SK-N-SH treated with all-trans-retinoic acid at 6 μM for 48 hours (cell line): ENCODE results near the gene PCNX3.
"Not testable (repeated sequence)": the region's sequence is repeated elsewhere in the genome, so short reads cannot be mapped to it uniquely, and the experiment has no call there.

Experiments
- BACH2 ChIP-seq: fragments of 250-450 bp; sonication (Bioruptor Pico); IDR thresholded peaks from 2 replicates; pipeline ENCODE4 v1.9.0; 2021; ENCODE audit warnings: mild to moderate bottlenecking, borderline replicate concordance
- CSDC2 ChIP-seq: fragments of 250-450 bp; sonication (Bioruptor Pico); IDR thresholded peaks from 2 replicates; pipeline ENCODE4 v1.5.0; 2020; ENCODE audit warnings: mild to moderate bottlenecking, moderate library complexity
- CSRNP3 ChIP-seq: fragments of 250-450 bp; sonication (Bioruptor Pico); IDR thresholded peaks from 2 replicates; pipeline ENCODE4 v1.5.1; 2021; ENCODE audit warnings: mild to moderate bottlenecking, moderate library complexity
- ESRRG ChIP-seq: fragments of 250-450 bp; sonication (Bioruptor Pico); IDR thresholded peaks from 2 replicates; pipeline ENCODE4 v1.6.1; 2021; ENCODE audit warnings: mild to moderate bottlenecking
- PPARA ChIP-seq: fragments of 250-450 bp; sonication (Bioruptor Pico); IDR thresholded peaks from 2 replicates; pipeline ENCODE4 v1.5.0; 2020; ENCODE audit warnings: mild to moderate bottlenecking, borderline replicate concordance
- RARB ChIP-seq: fragments of 250-450 bp; sonication (Bioruptor Pico); IDR thresholded peaks from 2 replicates; pipeline ENCODE4 v1.8.0; 2021; ENCODE audit warnings: mild to moderate bottlenecking, moderate library complexity
- SNAI2 ChIP-seq: fragments of 250-450 bp; sonication (Bioruptor Pico); IDR thresholded peaks from 2 replicates; pipeline ENCODE4 v1.5.0; 2020; ENCODE audit warnings: mild to moderate bottlenecking, moderate library complexity
- TOX ChIP-seq: fragments of 250-450 bp; sonication (Bioruptor Pico); IDR thresholded peaks from 2 replicates; pipeline ENCODE4 v1.8.0; 2021; ENCODE audit warnings: mild to moderate bottlenecking, moderate library complexity, borderline replicate concordance
- ZFP3 ChIP-seq: fragments of 250-450 bp; sonication (Bioruptor Pico); IDR thresholded peaks from 2 replicates; pipeline ENCODE4 v1.5.0; 2020; ENCODE audit warnings: mild to moderate bottlenecking, moderate library complexity
- ZFP30 ChIP-seq: fragments of 450-650 bp; formaldehyde crosslinking; IDR thresholded peaks from 2 replicates; pipeline ENCODE4 v1.5.0; 2022; ENCODE audit warnings: mild to moderate bottlenecking, moderate library complexity
- TF ChIP-seq, protein P1 (sequence below): fragments of 250-450 bp; sonication (Bioruptor Pico); IDR thresholded peaks from 2 replicates; pipeline ENCODE4 v1.8.0; 2020; ENCODE audit warnings: mild to moderate bottlenecking, moderate library complexity, borderline replicate concordance
- TF ChIP-seq, protein P2 (sequence below): fragments of 250-450 bp; sonication (Bioruptor Pico); IDR thresholded peaks from 2 replicates; pipeline ENCODE4 v1.8.0; 2021; ENCODE audit warnings: low read depth, mild to moderate bottlenecking, moderate library complexity, borderline replicate concordance
- TF ChIP-seq, protein P3 (sequence below): fragments of 250-450 bp; sonication (Bioruptor Pico); IDR thresholded peaks from 2 replicates; pipeline ENCODE4 v1.5.1; 2020; ENCODE audit warnings: low read depth, mild to moderate bottlenecking, moderate library complexity
- TF ChIP-seq, protein P4 (sequence below): fragments of 250-450 bp; sonication (Bioruptor Pico); IDR thresholded peaks from 2 replicates; pipeline ENCODE4 v1.5.0; 2020; ENCODE audit warnings: mild to moderate bottlenecking, moderate library complexity

DNA sequence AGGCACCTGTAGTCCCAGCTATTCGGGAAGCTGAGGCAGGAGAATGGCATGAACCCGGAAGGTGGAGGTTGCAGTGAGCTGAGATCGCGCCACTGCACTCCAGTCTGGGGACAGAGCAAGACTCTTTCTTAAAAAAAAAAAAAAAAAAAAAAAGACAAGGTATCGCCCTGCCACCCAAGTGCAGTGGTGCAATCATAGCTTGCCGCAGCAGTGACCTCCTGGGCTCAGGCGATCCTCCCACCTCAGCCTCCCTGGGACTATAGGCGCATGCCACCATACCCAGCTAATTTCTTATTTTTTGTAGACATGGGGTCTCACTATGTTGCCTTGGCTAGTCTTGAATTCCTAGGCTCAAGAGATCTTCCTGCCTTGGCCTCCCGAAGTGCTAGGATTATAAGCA, 45.3 kb downstream of the PCNX3 start:
- TF ChIP-seq TOX (CRISPR knock-in tag); CSRNP3 (CRISPR knock-in tag); SNAI2 (CRISPR knock-in tag); ZFP3 (CRISPR knock-in tag); BACH2 (CRISPR knock-in tag); PPARA (CRISPR knock-in tag); ESRRG (CRISPR knock-in tag); ZFP30 (CRISPR knock-in tag); CSDC2 (CRISPR knock-in tag); RARB: not testable (repeated sequence)
- TF ChIP-seq, protein P1, sequence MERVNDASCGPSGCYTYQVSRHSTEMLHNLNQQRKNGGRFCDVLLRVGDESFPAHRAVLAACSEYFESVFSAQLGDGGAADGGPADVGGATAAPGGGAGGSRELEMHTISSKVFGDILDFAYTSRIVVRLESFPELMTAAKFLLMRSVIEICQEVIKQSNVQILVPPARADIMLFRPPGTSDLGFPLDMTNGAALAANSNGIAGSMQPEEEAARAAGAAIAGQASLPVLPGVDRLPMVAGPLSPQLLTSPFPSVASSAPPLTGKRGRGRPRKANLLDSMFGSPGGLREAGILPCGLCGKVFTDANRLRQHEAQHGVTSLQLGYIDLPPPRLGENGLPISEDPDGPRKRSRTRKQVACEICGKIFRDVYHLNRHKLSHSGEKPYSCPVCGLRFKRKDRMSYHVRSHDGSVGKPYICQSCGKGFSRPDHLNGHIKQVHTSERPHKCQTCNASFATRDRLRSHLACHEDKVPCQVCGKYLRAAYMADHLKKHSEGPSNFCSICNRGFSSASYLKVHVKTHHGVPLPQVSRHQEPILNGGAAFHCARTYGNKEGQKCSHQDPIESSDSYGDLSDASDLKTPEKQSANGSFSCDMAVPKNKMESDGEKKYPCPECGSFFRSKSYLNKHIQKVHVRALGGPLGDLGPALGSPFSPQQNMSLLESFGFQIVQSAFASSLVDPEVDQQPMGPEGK (CRISPR knock-in tag) = not testable (repeated sequence)
- TF ChIP-seq, protein P2, sequence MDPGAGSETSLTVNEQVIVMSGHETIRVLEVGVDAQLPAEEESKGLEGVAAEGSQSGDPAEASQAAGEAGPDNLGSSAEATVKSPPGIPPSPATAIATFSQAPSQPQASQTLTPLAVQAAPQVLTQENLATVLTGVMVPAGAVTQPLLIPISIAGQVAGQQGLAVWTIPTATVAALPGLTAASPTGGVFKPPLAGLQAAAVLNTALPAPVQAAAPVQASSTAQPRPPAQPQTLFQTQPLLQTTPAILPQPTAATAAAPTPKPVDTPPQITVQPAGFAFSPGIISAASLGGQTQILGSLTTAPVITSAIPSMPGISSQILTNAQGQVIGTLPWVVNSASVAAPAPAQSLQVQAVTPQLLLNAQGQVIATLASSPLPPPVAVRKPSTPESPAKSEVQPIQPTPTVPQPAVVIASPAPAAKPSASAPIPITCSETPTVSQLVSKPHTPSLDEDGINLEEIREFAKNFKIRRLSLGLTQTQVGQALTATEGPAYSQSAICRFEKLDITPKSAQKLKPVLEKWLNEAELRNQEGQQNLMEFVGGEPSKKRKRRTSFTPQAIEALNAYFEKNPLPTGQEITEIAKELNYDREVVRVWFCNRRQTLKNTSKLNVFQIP (CRISPR knock-in tag) = not testable (repeated sequence)
- TF ChIP-seq, protein P3, sequence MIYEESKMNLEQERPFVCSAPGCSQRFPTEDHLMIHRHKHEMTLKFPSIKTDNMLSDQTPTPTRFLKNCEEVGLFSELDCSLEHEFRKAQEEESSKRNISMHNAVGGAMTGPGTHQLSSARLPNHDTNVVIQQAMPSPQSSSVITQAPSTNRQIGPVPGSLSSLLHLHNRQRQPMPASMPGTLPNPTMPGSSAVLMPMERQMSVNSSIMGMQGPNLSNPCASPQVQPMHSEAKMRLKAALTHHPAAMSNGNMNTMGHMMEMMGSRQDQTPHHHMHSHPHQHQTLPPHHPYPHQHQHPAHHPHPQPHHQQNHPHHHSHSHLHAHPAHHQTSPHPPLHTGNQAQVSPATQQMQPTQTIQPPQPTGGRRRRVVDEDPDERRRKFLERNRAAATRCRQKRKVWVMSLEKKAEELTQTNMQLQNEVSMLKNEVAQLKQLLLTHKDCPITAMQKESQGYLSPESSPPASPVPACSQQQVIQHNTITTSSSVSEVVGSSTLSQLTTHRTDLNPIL = not testable (repeated sequence)
- TF ChIP-seq, protein P4, sequence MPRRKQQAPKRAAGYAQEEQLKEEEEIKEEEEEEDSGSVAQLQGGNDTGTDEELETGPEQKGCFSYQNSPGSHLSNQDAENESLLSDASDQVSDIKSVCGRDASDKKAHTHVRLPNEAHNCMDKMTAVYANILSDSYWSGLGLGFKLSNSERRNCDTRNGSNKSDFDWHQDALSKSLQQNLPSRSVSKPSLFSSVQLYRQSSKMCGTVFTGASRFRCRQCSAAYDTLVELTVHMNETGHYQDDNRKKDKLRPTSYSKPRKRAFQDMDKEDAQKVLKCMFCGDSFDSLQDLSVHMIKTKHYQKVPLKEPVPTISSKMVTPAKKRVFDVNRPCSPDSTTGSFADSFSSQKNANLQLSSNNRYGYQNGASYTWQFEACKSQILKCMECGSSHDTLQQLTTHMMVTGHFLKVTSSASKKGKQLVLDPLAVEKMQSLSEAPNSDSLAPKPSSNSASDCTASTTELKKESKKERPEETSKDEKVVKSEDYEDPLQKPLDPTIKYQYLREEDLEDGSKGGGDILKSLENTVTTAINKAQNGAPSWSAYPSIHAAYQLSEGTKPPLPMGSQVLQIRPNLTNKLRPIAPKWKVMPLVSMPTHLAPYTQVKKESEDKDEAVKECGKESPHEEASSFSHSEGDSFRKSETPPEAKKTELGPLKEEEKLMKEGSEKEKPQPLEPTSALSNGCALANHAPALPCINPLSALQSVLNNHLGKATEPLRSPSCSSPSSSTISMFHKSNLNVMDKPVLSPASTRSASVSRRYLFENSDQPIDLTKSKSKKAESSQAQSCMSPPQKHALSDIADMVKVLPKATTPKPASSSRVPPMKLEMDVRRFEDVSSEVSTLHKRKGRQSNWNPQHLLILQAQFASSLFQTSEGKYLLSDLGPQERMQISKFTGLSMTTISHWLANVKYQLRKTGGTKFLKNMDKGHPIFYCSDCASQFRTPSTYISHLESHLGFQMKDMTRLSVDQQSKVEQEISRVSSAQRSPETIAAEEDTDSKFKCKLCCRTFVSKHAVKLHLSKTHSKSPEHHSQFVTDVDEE (CRISPR knock-in tag) = not testable (repeated sequence)
